MM.1S (cell line): ENCODE measurements around the gene MINAR2.

Experiments used
- CTCF ChIP-seq: fragments of 300-600 bp; sonication (generic); IDR thresholded peaks from 2 replicates; pipeline ENCODE4 v1.5.1; 2016; ENCODE audit warnings: antibody characterized with exemption, low read length, mixed read lengths
- EZH2phosphoT487 ChIP-seq: fragments of 300-600 bp; sonication (generic); IDR thresholded peaks from 2 replicates; pipeline ENCODE4 v1.6.1; 2018; ENCODE audit warnings: antibody characterized with exemption, low read length

- no peak for TF ChIP-seq CTCF
- no peak for TF ChIP-seq EZH2phosphoT487
Measured at GRCh38 chr5:129745997-129746396, 1.9 kb upstream of the MINAR2 start.
